HFFc6 (cell line): ENCODE data around the gene NMUR1. TPM values are rescaled to one million over a fixed set of nuclear protein-coding genes. Genes with fewer than 3 reads are reported as not detected.
"Not testable (repeated sequence)": the region's sequence is repeated elsewhere in the genome, so short reads cannot be mapped to it uniquely, and the experiment has no call there.

Experiments
- DNase-seq: peaks from one replicate; pipeline ENCODE4 v3.0.0-alpha.2; 2018
- H3K27ac Mint-ChIP-seq: 2 replicates; pipeline ENCODE4 v1.8.0; 2020; ENCODE audit warnings: mild to moderate bottlenecking, mixed read lengths
- H3K27me3 Mint-ChIP-seq: 2 replicates; pipeline ENCODE4 v1.8.0; 2021; ENCODE audit warnings: mild to moderate bottlenecking, moderate library complexity, mixed read lengths; ENCODE audit not compliant: insufficient read depth
- H3K36me3 Mint-ChIP-seq: 2 replicates; pipeline ENCODE4 v1.8.0; 2021; ENCODE audit warnings: low read depth, mixed read lengths
- H3K4me1 Mint-ChIP-seq: 2 replicates; pipeline ENCODE4 v1.8.0; 2020; ENCODE audit warnings: low read depth, mixed read lengths
- H3K4me3 Mint-ChIP-seq: 2 replicates; pipeline ENCODE4 v1.8.0; 2020; ENCODE audit warnings: mild to moderate bottlenecking, moderate library complexity, mixed read lengths
- H3K9me3 Mint-ChIP-seq: 2 replicates; pipeline ENCODE4 v1.8.0; 2020; ENCODE audit warnings: mild to moderate bottlenecking, mixed read lengths
- CTCF ChIP-seq: fragments of 200-600 bp; sonication (generic); IDR thresholded peaks from 2 replicates; pipeline ENCODE4 v1.5.0; 2021; ENCODE audit warnings: antibody characterized with exemption, mild to moderate bottlenecking
- total RNA-seq, 6 experiments: library from RNA; stranded (reverse); fragmentation: NEBNext Ultra II Directional; extraction: Animal tissue kit (Norgen Biotek cat#: 25700); gene quantifications; 2 replicates in 1 of 6; 3 replicates in 5 of 6; pipeline ENCODE4 v1.2.3, GENCODE V29; 2021

The NMUR1 gene
- total RNA-seq, 6 experiments from 2014 or later = not detected

- Mint-ChIP-seq H3K36me3 (peaks cover 4% of the 10 kb centered on the region; the same call in 1 of the 2 replicates), H3K27ac (no peak overlapping the region; the same call in 1 of the 2 replicates), H3K4me3 (no peak overlapping the region), H3K4me1 (peaks cover 10% of the 10 kb centered on the region), H3K9me3 (no peaks in the 10 kb centered on the region), H3K27me3 (peaks cover 15% of the 10 kb centered on the region)
- TF ChIP-seq CTCF = no peak
- no peak for DNase-seq
Observed at GRCh38 chr2:231573698-231574421, 43.6 kb upstream of the NMUR1 start.

- Mint-ChIP-seq H3K4me1 (peaks cover 10% of the 10 kb centered on the region), H3K27ac (no peak overlapping the region), H3K36me3 (no peaks in the 10 kb centered on the region), H3K4me3 (no peak overlapping the region), H3K27me3 (peaks cover 15% of the 10 kb centered on the region), H3K9me3 (no peaks in the 10 kb centered on the region)
- no peak for DNase-seq
- TF ChIP-seq CTCF = no peak
Observed at GRCh38 chr2:231573096-231573495, 42.9 kb upstream of the NMUR1 start.

GRCh38 chr2:231571661-231572191, 41.5 kb upstream of the NMUR1 start:
- no peaks in the 10 kb centered on the region for H3K9me3 Mint-ChIP-seq
- H3K4me3 Mint-ChIP-seq = no peak overlapping the region
- peaks cover 20% of the 10 kb centered on the region for H3K27me3 Mint-ChIP-seq
- TF ChIP-seq CTCF = no peak
- no peak for DNase-seq
- no peaks in the 10 kb centered on the region for H3K36me3 Mint-ChIP-seq
- peaks cover 5% of the 10 kb centered on the region for H3K4me1 Mint-ChIP-seq
- no peak overlapping the region for H3K27ac Mint-ChIP-seq

- H3K27ac Mint-ChIP-seq, DNase-seq, H3K4me1 Mint-ChIP-seq, H3K36me3 Mint-ChIP-seq, H3K4me3 Mint-ChIP-seq, H3K9me3 Mint-ChIP-seq: not testable (repeated sequence)
- peaks cover 23% of the 10 kb centered on the region for H3K27me3 Mint-ChIP-seq
Observed at GRCh38 chr2:231570915-231571314, 40.7 kb upstream of the NMUR1 start.

GRCh38 chr2:231568785-231569435, 38.7 kb upstream of the NMUR1 start:
- no peak overlapping the region for H3K27ac Mint-ChIP-seq
- H3K9me3 Mint-ChIP-seq = no peaks in the 10 kb centered on the region
- no peaks in the 10 kb centered on the region for H3K36me3 Mint-ChIP-seq
- H3K4me1 Mint-ChIP-seq = no peaks in the 10 kb centered on the region
- H3K27me3 Mint-ChIP-seq = peaks cover 23% of the 10 kb centered on the region
- no peak for DNase-seq
- TF ChIP-seq CTCF = no peak
- H3K4me3 Mint-ChIP-seq = no peak overlapping the region
